GM12891 (cell line): ENCODE measurements around the gene PLEKHA8.

ENCODE experiments used
- POLR2A ChIP-seq: IDR thresholded peaks from 2 replicates; pipeline ENCODE4 v1.6.1; 2011; ENCODE audit warnings: low read depth, low read length, control low read depth
- POLR2AphosphoS5 ChIP-seq: IDR thresholded peaks from 2 replicates; pipeline ENCODE4 v1.6.1; 2011; ENCODE audit warnings: low read depth, low read length, control low read depth
- POU2F2 ChIP-seq: IDR thresholded peaks from 2 replicates; pipeline ENCODE4 v1.6.1; 2011; ENCODE audit warnings: low read depth, mild to moderate bottlenecking, control low read depth, low read length, moderate library complexity
- SPI1 ChIP-seq: IDR thresholded peaks from 2 replicates; pipeline ENCODE4 v1.6.1; 2011; ENCODE audit warnings: low read depth, low read length, control low read depth
- TAF1 ChIP-seq: IDR thresholded peaks from 2 replicates; pipeline ENCODE4 v1.6.1; 2011; ENCODE audit warnings: low read depth, low read length, control low read depth

GRCh38 chr7:30069096-30069867 lies 41.1 kb downstream of the PLEKHA8 start:
- TF ChIP-seq POLR2A (no peak), POLR2AphosphoS5 (no peak), TAF1 (no peak), SPI1 (no peak), POU2F2 (no peak)
